Psoas muscle (tissue), 8 donors: Measurements from ENCODE around the gene DOK7. TPM values are rescaled to one million over a fixed set of nuclear protein-coding genes. Genes with fewer than 3 reads are reported as not detected.

ENCODE experiments used
- ATAC-seq, 4 donors: fragments of 200-7000 bp; cut with Tn5 transposase; one replicate each; pipeline ENCODE4 v1.9.1; 2020; ENCODE audit warnings: moderate library complexity in 3 of 4, mild to moderate bottlenecking in 2 of 4
- DNase-seq, 2 donors: peaks; one replicate each; pipeline ENCODE4 v3.0.0-alpha.2; 2020
- H3K27ac ChIP-seq: fragments of 200-600 bp; one replicate; pipeline ENCODE4 v1.8.0; 2022
- H3K27me3 ChIP-seq, 3 donors: fragments of 200-600 bp in 1 of 3; one replicate each; pipeline versions ENCODE4 v1.6.1 to v1.8.0; 2013 to 2022; ENCODE audit warnings: low read length in 2 of 3, mild to moderate bottlenecking in 2 of 3, moderate library complexity in 1 of 3; ENCODE audit not compliant: insufficient read depth in 3 of 3
- H3K36me3 ChIP-seq, 2 donors: fragments of 200-600 bp in 1 of 2; one replicate each; pipeline versions ENCODE4 v1.6.1 to v1.8.0; 2013 to 2022; ENCODE audit warnings: low read depth in 1 of 2, mild to moderate bottlenecking in 1 of 2, moderate library complexity in 1 of 2; ENCODE audit not compliant: insufficient read depth in 1 of 2
- H3K4me1 ChIP-seq: fragments of 200-600 bp; one replicate; pipeline ENCODE4 v1.8.0; 2022
- H3K4me3 ChIP-seq: fragments of 200-600 bp; one replicate; pipeline ENCODE4 v1.8.0; 2022; ENCODE audit warnings: mild to moderate bottlenecking
- H3K9me3 ChIP-seq: fragments of 200-600 bp; one replicate; pipeline ENCODE4 v1.8.0; 2022
- CTCF ChIP-seq: fragments of 200-600 bp; IDR thresholded peaks from one replicate; pipeline ENCODE4 v1.8.0; 2022; ENCODE audit warnings: antibody characterized with exemption
- WGBS, 3 donors: extraction: QIAGEN DNeasy Blood & Tissue Kit; methylation state at CpG; one replicate each; pipeline versions ENCODE4 v1.1.6 to v1.1.7; 2013; 5-methylcytosine and 5-hydroxymethylcytosine counted together
- intact Hi-C, 2 donors: fragments of 100-400 bp; cut with DNase I; formaldehyde crosslinking; loops; one replicate each; pipeline versions ENCODE4 v1.11.0 to v1.14.2; 2022
- polyA plus RNA-seq, 3 donors: library from polyadenylated mRNA; stranded (reverse); fragments of 200-250 nt; gene quantifications; one replicate each; pipeline ENCODE4 v1.2.3, GENCODE V29; 2013
- total RNA-seq, 4 donors: library from RNA; stranded (reverse); fragmentation: NEBNext Ultra II Directional in 2 of 4; extraction: Animal tissue kit (Norgen Biotek cat#: 25700) in 2 of 4; gene quantifications; one replicate each; pipeline versions ENCODE4 v1.2.1 to v1.2.4, GENCODE V29; 2021 to 2023
- donor health status: healthy with polysubstance abuse.
- donor health status: DM: no; HTN: no; CAD: no; lungs with moderate emphysema.
- donor health status: Bipolar disorder and iron deficiency.
- donor health status: healthy.
- donor health status: DM: yes; HTN: yes; CAD: no.
- donor health status: DM: no; HTN: no; CAD: no.
- donor health status: DM: no; HTN: no; CAD: no.
- donor health status: DM: yes; HTN: yes; CAD: no.

DOK7 gene
- total and polyA plus RNA-seq, 7 donors, result 3.4 to 48.6 (median 21.5) TPM

- Histone ChIP-seq H3K27me3 (no peaks in the 10 kb centered on the region), H3K36me3 (no peaks in the 10 kb centered on the region), H3K27ac (peak overlapping the region; percentile 99), H3K9me3 (no peaks in the 10 kb centered on the region), H3K4me1 (peaks cover 54% of the 10 kb centered on the region), H3K4me3 (peak overlapping the region; percentile 13)
- ATAC-seq, result peak; percentile 74 to 80 (median 76)
- intact Hi-C loops, result no loop called here
- no peak for TF ChIP-seq CTCF
- 14 to 35% (median 17%) methylated on average over 13 to 23 of the region's 23 CpGs for WGBS, 3 donors
- DNase-seq, result peak; percentile 85 to 97
These were observed 20.4 kb downstream of the DOK7 start for GRCh38 chr4:3483471-3483921.

GRCh38 chr4:3484057-3484973 is 21.2 kb downstream of the DOK7 start:
- Histone ChIP-seq H3K27ac (peak overlapping the region; percentile 99), H3K4me1 (peaks cover 54% of the 10 kb centered on the region), H3K36me3 (no peaks in the 10 kb centered on the region), H3K27me3 (no peaks in the 10 kb centered on the region), H3K9me3 (no peaks in the 10 kb centered on the region), H3K4me3 (peak overlapping the region; percentile 13)
- ATAC-seq (peak; percentile 65 to 73 (median 67)), DNase-seq (peak; percentile 86 to 95)
- 18 to 40% (median 20%) methylated on average over 41 to 45 of the region's 45 CpGs for WGBS, 3 donors
- no peak for TF ChIP-seq CTCF
- intact Hi-C loops, result no loop called here

GRCh38 chr4:3485011-3485791 is 22.1 kb downstream of the DOK7 start:
- intact Hi-C loops, result loop anchor here in 1 of 2 donors (5.0 kb wide), 1 partner anchor 42 kb away; no protein-coding TSS in a partner anchor
- Histone ChIP-seq H3K4me3 (peak overlapping the region; percentile 13), H3K4me1 (peaks cover 48% of the 10 kb centered on the region), H3K36me3 (no peaks in the 10 kb centered on the region), H3K27ac (peak overlapping the region; percentile 99), H3K27me3 (no peaks in the 10 kb centered on the region), H3K9me3 (no peaks in the 10 kb centered on the region)
- 50 to 53% (median 51%) methylated on average over 33 to 36 of the region's 36 CpGs for WGBS, 3 donors
- ATAC-seq (no peak), DNase-seq (no peak)
- no peak for TF ChIP-seq CTCF

- intact Hi-C loops, result loop anchor here in 1 of 2 donors (5.0 kb wide), 1 partner anchor 41 kb away; no protein-coding TSS in a partner anchor
- WGBS, 3 donors, result 83 to 91% (median 87%) methylated on average over 23 to 25 of the region's 25 CpGs
- Histone ChIP-seq H3K4me3 (no peak overlapping the region), H3K27me3 (no peaks in the 10 kb centered on the region), H3K9me3 (no peaks in the 10 kb centered on the region), H3K27ac (no peak overlapping the region), H3K36me3 (no peaks in the 10 kb centered on the region), H3K4me1 (peaks cover 40% of the 10 kb centered on the region)
- ATAC-seq (no peak), DNase-seq (no peak)
- no peak for TF ChIP-seq CTCF
These were observed 22.9 kb downstream of the DOK7 start for GRCh38 chr4:3485886-3486540.
